Left hindlimb (tissue), 1 donor: Measurements from ENCODE around the gene RABIF.
"Not testable (repeated sequence)": the region's sequence is repeated elsewhere in the genome, so short reads cannot be mapped to it uniquely, and the experiment has no call there.

Experiments
- DNase-seq: peaks from one replicate; pipeline ENCODE4 v3.0.0-alpha.2; 2018

The RABIF gene

DNA sequence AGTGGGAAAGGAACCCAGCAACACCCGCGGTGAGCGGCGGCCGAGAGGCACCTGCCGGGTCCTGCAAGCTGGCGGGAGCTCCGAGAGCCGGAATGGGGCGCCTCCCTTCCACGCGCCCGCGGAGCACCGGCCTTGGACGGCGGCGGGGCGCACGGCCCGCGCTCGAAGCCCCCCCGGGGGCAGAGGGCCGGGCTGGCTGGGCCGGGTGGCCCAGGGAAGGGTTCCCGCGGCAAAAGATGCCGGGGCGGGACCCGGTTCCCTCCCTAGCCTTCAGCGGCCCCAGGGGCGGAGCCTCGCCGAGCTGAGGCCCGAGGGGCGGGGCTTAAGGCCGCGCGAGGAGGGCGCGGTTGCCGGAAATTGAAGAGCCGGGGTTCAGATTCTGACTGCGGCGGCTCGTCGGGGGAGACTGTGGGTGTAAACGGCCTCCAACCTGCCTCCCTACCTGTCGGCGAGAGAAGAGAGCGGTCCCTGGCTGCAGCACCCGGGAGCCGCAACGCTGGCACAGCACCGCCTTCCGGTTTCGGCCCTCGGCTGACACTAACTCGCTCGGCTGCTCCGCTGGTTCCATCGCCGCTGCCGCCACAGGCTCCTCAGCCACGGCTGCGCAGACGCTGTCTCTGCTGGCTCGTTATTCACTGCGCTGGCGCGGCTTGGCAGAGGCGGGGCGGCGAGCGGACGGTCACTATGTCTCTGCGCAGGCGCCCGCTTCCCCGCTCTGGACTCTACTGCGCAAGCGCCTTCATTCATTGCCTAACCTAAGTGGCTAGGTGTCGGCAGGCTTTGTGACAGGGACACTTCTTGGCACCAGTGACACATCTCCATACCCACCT lies at the start of gene RABIF:
RABIF (minus strand) TSS at position 619 of the 830 bp plus-strand sequence; CDS start at position 568, 51 bp downstream.
- peak; percentile 97 for DNase-seq

- no peak for DNase-seq
These were observed 49.5 kb upstream of the RABIF start for GRCh38 chr1:202938287-202938925.

GRCh38 chr1:202936409-202936808 lies 47.5 kb upstream of the RABIF start:
- DNase-seq: not testable (repeated sequence)

DNA sequence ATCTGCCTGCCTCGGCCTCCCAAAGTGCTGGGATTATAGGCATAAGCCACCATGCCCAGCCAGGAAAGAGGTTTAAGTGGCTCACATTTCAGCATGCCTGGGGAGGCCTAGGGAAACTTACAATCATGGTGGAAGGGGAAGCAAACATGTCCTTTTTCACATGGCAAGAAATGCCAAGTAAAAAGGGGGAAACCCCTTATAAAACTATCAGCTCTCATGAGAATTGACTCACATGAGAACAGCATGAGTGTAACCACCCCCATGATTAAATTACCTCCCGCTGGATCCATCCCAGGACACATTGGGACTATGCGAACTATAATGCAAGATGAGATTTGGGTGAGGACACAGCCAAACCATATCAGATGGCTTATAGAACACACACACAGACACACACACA lies 46.9 kb upstream of the RABIF start:
- no peak for DNase-seq

DNA sequence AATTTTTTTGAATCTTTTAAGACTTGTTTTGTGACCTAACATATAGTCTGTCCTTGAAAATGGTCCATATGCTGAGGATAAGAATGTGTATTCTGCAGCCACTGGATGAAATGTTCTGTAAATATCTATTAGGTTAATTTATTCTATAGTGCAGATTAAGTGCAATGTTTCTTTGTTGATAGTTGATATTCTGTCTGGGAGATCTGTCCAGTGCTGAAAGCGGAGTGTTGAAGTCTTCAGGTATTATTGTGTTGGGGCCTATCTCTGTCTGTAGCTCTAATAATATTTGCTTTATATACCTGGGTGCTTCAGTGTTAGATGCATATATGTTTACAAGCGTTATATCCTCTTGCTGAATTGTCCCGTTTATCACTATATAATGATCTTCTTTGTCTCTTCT lies 45.8 kb upstream of the RABIF start:
- no peak for DNase-seq

GRCh38 chr1:202932476-202932875 lies 43.5 kb upstream of the RABIF start:
- DNase-seq: no peak

DNA sequence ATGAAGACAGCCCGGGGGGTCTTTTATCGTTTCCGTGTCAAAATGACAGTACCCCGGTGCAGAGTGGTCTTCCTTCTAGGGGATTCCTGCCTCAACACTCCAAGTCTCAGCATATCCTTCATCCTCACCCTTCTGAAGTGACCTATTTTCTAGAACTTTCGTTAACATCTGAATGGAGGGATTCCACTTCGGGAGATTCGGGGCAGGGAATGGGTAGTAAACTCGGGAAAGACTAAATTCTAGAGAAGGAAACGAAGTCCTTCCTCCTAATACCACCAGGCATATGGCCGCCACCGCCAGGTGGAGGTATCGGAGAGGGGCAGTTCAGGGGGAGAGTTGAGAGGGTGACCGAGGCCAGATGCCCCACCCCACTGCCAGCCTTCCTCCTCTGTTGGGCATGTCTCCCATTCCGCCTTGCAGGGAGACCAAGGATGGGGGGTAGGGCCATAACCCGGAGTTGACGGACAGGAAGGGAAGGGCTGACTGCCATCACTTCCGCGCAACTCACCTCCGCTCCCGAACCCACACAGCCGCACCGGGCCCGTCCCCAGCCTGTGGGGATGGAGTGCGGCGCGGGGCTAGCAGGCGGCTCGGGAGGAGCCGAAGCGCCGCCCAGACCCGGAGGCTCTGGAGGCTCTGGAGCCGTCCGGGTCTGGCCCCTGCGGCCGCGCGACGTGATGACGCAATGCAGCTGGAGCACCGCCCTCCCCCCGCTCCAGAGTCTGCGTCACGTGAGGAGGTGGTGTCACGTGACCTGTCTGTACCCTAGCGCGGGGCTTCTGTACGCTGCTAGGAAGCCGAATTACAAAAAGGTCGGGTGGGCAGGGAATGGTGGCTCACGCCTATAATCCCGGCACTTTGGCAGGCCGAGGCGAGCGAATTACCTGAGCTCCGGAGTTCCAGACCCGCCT lies 37.9 kb upstream of the RABIF start, which contains the start of gene KLHL12:
KLHL12 (minus strand) TSS at position 654 of the 911 bp plus-strand sequence. CDS start 2,072 bp downstream, outside the sequence.
- DNase-seq: peak; percentile 98

DNA sequence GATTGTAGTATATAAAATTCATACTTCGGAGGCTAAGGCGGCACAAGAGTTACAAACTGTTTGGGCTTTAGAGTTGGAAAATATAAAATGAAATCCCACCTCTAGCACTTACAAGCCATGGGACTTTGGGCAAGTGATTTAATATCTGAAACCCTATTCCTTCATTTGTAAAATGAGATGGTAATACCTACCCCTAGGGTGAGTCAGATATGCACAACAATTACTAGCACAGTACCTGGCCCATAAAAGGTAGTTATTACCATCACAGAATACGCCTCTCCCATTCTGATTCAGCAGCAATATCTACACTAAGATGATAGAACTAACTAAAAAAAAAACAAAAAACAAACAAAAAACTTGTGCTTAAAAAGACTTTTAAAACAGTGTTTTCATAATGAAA lies 34.6 kb upstream of the RABIF start:
- no peak for DNase-seq

DNA sequence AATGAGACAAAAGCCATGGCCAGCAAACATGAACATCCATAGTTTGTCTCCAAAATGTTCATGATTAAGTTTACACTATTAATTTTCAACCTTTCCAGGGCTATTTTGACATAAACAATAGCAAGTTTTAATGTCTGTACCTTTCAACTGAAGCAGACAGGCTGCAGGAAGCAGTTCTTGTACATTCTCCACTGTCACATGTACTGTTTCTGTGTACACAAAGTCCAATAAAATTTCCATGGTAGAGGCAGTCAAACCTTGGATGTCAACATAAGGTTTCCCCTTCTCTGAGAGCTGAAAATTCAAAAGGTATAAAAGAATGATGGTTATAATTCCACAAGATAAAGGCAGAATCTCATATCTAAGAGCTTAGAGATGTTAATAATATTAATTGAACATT lies 30.7 kb upstream of the RABIF start:
- DNase-seq: no peak

GRCh38 chr1:202915146-202915545 lies 26.2 kb upstream of the RABIF start:
- DNase-seq: no peak

DNA sequence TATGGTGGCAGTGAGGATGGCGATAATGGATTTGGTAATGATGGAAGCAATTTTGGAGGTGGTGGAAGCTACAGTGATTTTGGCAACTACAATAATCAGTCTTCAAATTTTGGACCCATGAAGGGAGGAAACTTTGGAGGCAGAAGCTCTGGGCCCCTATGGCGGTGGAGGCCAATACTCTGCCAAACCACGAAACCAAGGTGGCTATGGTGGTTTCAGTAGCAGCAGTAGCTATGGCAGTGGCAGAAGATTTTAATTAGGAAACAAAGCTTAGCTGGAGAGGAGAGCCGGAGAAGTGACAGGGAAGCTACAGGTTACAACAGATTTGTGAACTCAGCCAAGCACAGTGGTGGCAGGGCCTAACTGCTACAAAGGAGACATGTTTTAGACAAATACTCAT lies 23.5 kb upstream of the RABIF start:
- DNase-seq: not testable (repeated sequence)

GRCh38 chr1:202909494-202909893 lies 20.5 kb upstream of the RABIF start:
- no peak for DNase-seq

DNA sequence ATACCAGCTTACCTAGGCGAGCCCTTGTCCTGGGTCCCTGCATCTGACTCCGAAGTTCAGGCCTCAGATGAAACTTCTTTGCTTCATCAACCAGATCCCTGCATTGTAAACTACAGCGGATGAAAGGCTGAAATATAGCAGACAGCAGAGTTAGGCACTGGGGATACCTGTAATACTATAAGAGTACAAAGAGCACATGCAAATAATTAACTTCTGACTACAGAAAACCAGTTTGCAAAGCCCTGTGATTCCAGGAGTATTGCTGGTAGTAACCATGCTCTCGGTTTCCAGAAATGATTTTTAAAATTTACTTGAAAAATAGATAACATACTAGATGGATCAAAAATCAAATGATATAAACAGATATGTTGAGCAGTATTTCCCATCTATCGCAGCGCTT lies 20.0 kb upstream of the RABIF start:
- DNase-seq: no peak

GRCh38 chr1:202905331-202905730 lies 16.4 kb upstream of the RABIF start:
- no peak for DNase-seq

GRCh38 chr1:202903808-202904207 lies 14.9 kb upstream of the RABIF start:
- DNase-seq: not testable (repeated sequence)

DNA sequence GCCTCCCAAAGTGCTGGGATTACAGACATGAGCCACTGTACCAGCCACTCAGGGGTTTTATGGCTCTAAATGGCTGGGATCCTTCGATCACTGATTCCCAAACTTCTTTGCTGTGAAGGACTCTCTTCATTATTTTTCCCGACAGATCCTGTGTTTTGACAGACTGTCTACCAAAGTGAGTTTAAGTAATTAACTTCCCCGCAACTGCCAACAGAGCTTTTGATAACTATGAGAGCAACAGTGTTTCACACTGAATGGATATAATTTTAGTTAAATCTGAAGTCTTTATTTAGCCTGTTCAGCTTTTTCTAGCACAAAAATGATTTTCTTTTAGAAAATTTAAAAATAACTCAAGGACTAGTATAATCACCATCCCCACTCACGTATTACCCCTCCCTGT lies 12.6 kb upstream of the RABIF start:
- DNase-seq: no peak

DNA sequence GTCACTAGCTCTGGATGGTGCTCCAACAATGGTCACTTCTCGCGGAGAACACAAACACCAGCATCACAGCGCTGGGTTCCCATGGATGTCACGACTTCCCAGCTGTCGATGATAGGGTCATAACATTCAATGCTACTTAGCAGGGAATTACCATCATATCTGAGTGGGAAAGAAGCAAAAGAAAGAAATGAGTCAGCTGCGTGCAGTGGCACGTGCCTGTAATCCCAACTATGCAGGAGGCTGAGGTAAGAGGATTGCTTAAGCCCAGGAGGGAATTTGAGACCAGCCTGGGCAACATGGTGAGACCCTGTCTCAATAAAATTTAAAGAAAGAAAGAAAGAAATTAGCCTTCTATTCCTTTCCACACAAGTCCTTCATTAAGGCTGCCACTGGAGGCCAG lies 3.6 kb upstream of the RABIF start:
- no peak for DNase-seq

DNA sequence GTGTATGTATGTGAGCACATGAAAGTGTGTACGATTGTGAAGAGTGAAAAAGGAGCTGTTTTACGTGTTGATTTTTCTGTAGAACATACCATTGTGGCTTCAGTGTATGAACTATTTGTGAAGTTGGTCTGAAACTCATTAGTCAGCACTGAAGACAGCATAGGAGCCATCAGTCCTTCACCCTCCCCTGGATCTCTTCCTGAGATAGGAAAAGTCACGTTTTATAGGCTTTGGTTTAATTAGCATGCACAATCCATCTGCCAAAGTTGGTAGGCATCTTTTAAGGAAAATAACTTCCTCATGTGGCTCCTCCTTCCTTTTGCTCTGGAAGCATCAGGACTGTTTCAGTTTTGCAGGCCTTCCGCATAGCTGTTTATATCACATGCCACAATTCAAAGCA lies 1.4 kb upstream of the RABIF start:
- DNase-seq: no peak

DNA sequence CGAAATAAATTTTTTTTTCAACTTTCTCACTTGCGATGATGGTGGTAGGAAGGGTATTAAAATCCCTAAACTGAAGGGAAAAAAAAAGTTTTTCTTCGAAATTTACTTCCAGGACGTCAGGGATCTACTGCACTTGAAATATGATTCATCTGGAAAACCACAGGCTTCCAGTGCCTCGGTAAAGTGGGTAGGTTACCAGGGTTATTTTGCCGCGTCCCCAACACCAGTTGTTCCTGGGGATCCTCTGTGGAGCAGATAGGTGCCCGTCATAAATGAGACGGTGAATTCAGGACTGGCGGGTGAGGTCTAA lies 773 bp downstream of the RABIF start:
- DNase-seq: no peak

GRCh38 chr1:202880961-202881460 lies 7.9 kb downstream of the RABIF start:
- DNase-seq: no peak

DNA sequence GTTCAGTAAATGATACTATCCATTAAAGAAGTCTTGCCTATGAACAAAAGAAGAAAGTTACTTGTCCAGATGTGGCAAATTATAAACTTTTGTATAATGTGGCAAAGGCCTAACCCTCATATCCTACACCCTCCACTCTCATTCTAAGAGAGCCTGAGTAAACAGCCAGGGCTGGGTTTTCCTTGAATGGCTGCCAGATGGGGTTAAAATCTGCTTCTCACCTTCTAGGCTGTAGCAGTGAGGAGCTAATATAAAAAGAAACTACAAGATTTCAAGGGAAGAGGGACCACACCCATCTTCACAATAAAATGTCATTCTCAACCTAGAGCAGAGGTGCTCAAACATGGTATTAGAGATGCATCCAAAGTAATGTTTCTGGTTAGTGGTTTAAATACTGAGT lies 8.9 kb downstream of the RABIF start:
- no peak for DNase-seq

- no peak for DNase-seq
These were observed 9.8 kb downstream of the RABIF start for GRCh38 chr1:202879128-202879527.

- DNase-seq: no peak
These were observed 15.9 kb downstream of the RABIF start for GRCh38 chr1:202873026-202873425.
